Brain microvascular endothelial cell (primary cell): Measurements from ENCODE around the gene DOCK2.

Experiments used
- DNase-seq: peaks from one replicate; pipeline ENCODE4 v3.0.0-alpha.2; 2020
- H3K27ac ChIP-seq: fragments of 250-450 bp; sonication (Bioruptor Pico); 2 replicates; pipeline ENCODE4 v1.5.1; 2020; ENCODE audit warnings: mild to moderate bottlenecking, moderate library complexity
- H3K27me3 ChIP-seq: fragments of 250-450 bp; sonication (Bioruptor Pico); replicated peaks from 2 replicates; pipeline ENCODE4 v1.5.1; 2020; ENCODE audit warnings: mild to moderate bottlenecking
- H3K36me3 ChIP-seq: fragments of 250-450 bp; sonication (Bioruptor Pico); replicated peaks from 2 replicates; pipeline ENCODE4 v1.5.1; 2020; ENCODE audit warnings: mild to moderate bottlenecking
- H3K4me3 ChIP-seq: 2 replicates; pipeline ENCODE4 v1.5.1; 2011; ENCODE audit warnings: low read depth, mild to moderate bottlenecking, control low read depth, low read length, moderate library complexity
- CTCF ChIP-seq: IDR thresholded peaks from 2 replicates; pipeline ENCODE4 v1.5.1; 2011; ENCODE audit warnings: low read depth, mild to moderate bottlenecking, moderate library complexity, low read length, control low read depth, inconsistent platforms; ENCODE audit errors: missing control alignments
- in situ Hi-C: cut with HindIII; loops from 2 replicates; pipeline ENCODE4 v1.10.0; 2017; ENCODE audit warnings: low sequenced_read_pairs, low pct_ligation_motif_present

Gene DOCK2

GRCh38 chr5:169758886-169759285, 121.8 kb downstream of the DOCK2 start:
- Histone ChIP-seq H3K27ac (no peak overlapping the region), H3K36me3 (no peaks in the 10 kb centered on the region), H3K4me3 (no peak overlapping the region), H3K27me3 (no peaks in the 10 kb centered on the region)
- no peak for DNase-seq
- no peak for TF ChIP-seq CTCF
- in situ Hi-C loops, result no loop called here

- in situ Hi-C loops, result no loop called here
- Histone ChIP-seq H3K27me3 (no peaks in the 10 kb centered on the region), H3K27ac (no peak overlapping the region), H3K4me3 (no peak overlapping the region), H3K36me3 (no peaks in the 10 kb centered on the region)
- DNase-seq, result no peak
- TF ChIP-seq CTCF, result no peak
Observed at GRCh38 chr5:169760229-169760628, 123.2 kb downstream of the DOCK2 start.

- H3K4me3 ChIP-seq, result no peak overlapping the region
- no peak for TF ChIP-seq CTCF
- no peak overlapping the region for H3K27ac ChIP-seq
- H3K27me3 ChIP-seq, result no peaks in the 10 kb centered on the region
- no peaks in the 10 kb centered on the region for H3K36me3 ChIP-seq
- no peak for DNase-seq
- in situ Hi-C loops, result no loop called here
Observed at GRCh38 chr5:169762338-169763095, 125.4 kb downstream of the DOCK2 start.

GRCh38 chr5:169763376-169764017, 126.4 kb downstream of the DOCK2 start:
- Histone ChIP-seq H3K27me3 (no peaks in the 10 kb centered on the region), H3K27ac (no peak overlapping the region), H3K4me3 (no peak overlapping the region), H3K36me3 (no peaks in the 10 kb centered on the region)
- TF ChIP-seq CTCF, result no peak
- in situ Hi-C loops, result no loop called here
- no peak for DNase-seq

- no peak overlapping the region for H3K27ac ChIP-seq
- in situ Hi-C loops, result no loop called here
- no peaks in the 10 kb centered on the region for H3K27me3 ChIP-seq
- DNase-seq, result no peak
- no peaks in the 10 kb centered on the region for H3K36me3 ChIP-seq
- H3K4me3 ChIP-seq, result no peak overlapping the region
- no peak for TF ChIP-seq CTCF
Observed at GRCh38 chr5:169764018-169764378, 126.9 kb downstream of the DOCK2 start.
